ENCODE measurements around the gene SLC8A1. TPM values are rescaled to one million over a fixed set of nuclear protein-coding genes. Genes with fewer than 3 reads are reported as not detected.

Gene SLC8A1
- total RNA-seq, 2 donors from 2014 or later: 3.1 to 22.6 TPM

DNA sequence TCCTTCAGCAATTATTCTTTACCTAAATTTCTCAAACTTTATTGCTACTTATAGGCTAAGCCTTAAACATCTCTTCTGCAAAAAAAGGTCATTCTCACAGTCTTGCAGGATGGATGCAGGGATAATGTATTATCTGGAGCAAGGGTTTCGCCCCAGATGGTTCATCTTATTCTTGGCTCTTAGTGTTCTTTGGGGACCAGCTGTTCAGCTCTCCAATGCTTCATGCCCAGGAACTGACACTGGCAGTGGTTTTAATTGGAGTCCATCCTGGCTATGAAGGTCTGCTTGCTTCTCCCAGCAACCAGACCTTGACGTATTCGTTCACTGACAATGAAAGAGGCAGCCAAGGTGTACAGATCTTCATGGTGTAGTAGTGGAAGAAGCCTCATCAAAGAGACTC lies 331.9 kb downstream of the SLC8A1 start:
- no peak for ATAC-seq
- no peak for DNase-seq
- intact Hi-C loops (cut with DNase I, micrococcal nuclease): no loop called here

DNA sequence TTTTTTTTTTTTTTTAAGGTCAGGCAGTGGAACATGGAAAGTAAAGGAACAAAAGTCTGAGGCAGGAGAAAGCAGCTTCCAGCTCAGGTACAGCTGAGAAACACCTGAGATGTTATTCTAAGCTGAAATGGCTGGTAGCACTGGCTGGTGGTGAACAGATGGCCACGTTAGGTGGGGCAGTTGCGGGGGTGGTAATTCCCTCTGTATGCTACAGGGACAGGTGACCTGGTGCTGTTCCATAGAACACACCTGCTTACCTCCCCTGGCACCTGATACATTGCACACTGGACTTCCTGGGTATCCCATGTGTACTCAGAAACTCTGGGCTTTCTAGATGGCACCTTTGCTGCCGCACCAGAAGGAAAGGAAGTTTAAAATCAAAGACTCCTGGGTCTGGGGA lies 333.3 kb downstream of the SLC8A1 start:
- ATAC-seq: peak; percentile 79
- peak in 1 of 2 donors; percentile 18 for DNase-seq
- intact Hi-C loops (cut with DNase I, micrococcal nuclease): no loop called here

DNA sequence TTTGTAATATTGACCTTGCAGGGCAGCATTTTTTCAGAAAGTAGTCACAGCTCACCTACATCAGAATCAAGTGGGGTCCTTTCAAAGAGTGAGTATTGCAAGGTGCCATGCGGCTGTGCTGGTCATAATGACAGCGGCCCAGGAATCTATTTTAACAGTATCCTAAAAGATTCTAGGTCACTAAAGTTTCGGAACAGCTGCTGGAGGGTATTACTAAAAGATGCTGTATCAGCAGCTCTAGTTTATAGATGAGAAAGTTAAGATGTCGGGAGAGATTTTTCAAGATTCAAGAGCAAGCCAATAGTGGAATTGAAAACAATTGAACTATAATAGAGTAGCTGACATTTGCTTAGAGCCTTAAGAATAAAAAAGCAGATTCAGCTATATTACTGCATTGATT lies 336.0 kb downstream of the SLC8A1 start:
- intact Hi-C loops (cut with DNase I, micrococcal nuclease): no loop called here
- ATAC-seq (no peak), DNase-seq (no peak)

DNA sequence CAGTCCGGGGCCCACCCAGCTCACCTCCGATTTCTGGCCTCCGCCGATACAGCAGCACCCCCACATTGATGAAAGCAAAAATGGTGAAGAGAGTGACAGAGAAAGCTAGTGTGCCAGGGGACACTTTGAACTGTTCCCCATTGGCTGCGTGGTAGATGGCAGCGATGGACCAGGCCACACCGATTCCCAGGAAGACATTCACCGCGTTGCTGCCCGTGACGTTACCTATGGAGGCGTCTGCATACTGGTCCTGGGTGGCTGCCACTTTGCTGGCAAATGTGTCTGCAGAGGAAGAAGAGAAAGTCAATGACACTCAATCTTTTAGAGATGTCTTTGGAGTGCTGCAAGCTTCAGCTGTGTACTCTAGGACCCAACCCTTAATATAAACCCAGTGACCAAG lies 336.5 kb downstream of the SLC8A1 start:
- no peak for DNase-seq
- ATAC-seq: no peak
- intact Hi-C loops (cut with DNase I, micrococcal nuclease): no loop called here

DNA sequence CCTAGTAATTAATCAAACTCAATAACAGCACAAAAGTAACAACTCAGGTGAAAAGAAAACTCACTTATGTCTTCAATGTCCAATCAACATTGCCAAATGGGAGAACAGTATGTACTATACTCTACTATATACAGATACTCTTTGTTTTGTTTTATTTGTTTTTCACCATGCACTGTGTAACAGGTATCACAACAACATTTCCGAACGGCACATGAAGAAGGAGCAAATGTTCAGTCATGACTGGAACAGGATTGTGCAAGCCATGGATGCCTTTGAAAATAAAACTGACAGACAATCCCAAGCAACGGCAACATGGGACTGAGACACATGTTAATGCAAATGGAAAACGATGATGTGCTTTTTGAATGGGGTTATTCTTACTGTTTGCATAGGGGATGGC lies 337.9 kb downstream of the SLC8A1 start:
- no peak for ATAC-seq
- intact Hi-C loops (cut with DNase I, micrococcal nuclease): no loop called here
- no peak for DNase-seq

DNA sequence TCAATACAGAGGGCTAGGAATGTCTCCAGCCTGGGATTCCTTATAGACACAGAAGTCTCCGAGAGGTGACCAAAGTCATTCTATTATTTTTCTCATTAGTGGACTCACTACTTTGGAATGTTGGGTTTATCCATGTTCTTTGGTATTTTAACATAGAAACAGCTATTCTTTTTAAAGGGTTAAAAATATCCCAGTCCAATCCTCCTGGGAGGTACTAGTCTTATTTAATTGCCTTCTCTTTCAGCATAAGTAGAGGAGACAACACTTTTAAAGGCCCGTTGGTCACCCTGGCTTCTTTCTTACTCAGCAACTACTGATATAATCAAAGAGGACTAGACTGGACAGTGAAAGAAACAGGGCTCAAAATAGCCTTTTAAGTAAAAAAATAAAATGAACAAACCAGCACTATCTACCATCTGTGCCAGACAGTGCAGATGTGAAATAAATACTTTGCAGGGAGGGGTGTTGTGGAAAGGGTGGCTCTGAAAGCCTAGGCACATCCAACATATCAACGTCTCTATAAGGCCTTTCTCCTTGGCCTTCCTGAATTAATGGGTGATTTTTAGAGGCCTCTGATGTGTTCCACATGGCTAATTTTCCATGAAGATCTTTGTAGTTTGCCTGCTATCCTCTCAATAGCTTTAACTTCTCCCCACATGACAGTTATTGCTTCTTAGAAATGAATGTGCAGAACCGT lies 338.5 kb downstream of the SLC8A1 start:
- intact Hi-C loops (cut with DNase I, micrococcal nuclease): no loop called here
- ATAC-seq (no peak), DNase-seq (no peak)

DNA sequence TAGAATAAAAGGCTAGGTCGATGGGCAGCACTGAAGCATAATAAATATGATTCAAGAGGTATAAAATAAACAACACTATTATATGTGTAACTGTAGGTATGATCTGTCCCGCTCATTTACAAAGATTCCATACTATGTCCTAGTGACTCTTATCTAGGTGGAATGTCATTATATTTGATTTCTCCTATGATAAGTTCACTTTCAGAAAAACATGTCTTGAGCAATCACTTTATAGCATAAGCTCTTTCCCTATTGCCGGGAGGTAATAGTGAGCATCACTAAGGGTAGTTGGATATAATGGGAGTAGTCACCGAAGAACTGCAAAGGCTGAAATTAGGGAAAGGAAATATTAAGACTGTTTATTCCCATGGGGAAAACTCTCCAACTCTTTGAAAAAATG lies 342.5 kb downstream of the SLC8A1 start:
- ATAC-seq (no peak), DNase-seq (no peak)
- intact Hi-C loops (cut with DNase I, micrococcal nuclease): no loop called here

DNA sequence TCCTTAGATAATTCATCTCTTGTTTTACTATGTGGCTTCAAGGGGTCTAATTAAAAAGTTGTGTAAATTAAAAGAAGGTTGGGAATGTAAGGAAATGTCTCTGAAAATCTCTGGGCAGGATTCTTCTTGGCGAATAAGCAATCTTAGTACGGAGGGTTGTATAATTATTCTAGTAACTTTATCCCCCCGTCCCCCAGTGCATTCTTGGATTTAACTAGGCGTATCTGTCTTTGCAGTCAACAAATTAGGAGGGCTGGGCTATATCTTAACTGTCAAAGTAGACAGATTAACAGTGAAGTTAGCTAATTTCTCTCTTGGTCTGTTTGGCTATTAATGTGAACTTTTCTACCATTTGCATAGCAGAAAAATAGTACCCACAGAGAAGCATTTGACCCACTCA lies 343.0 kb downstream of the SLC8A1 start:
- ATAC-seq (no peak), DNase-seq (no peak)
- intact Hi-C loops (cut with DNase I, micrococcal nuclease): no loop called here

DNA sequence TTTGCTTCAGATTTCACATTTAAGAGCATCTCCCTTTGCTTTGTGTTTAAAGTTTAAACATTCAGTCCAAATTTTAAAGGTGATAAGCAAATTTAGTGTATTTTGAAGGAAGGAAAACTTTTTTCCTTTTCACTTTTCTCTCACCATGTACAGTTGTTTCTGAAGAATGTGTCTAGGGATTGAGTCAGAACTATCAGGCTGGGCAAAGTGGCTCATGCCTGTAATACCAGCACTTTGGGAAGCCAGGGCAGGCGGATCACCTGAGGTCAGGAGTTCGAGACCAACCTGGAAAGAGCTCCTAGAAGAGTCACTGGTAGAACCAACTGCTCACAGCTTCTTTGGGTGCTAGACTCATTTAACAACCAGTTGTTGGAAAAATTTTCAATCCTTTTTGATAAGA lies 345.8 kb downstream of the SLC8A1 start:
- ATAC-seq: no peak
- intact Hi-C loops (cut with DNase I, micrococcal nuclease): no loop called here
- no peak for DNase-seq

DNA sequence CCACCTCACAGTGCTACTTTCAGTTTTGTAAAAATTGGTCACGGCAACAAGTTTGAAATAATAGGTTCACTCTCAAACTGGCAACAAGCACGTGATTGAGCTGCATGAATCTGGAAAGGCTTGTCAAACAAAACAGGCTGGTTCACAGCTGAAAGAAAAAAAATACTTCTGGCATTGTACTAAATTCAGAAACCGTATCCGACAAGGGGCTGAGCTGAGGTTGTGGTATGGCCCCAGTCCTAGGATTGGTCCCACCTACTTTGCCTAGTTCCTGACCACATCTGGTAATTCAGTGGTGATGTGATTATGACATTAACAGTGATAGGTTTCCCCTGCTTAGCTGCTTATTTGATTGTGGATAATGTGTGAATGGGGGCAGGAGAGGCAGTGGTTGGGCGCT lies 346.3 kb downstream of the SLC8A1 start:
- DNase-seq: no peak
- no peak for ATAC-seq
- intact Hi-C loops (cut with DNase I, micrococcal nuclease): no loop called here

DNA sequence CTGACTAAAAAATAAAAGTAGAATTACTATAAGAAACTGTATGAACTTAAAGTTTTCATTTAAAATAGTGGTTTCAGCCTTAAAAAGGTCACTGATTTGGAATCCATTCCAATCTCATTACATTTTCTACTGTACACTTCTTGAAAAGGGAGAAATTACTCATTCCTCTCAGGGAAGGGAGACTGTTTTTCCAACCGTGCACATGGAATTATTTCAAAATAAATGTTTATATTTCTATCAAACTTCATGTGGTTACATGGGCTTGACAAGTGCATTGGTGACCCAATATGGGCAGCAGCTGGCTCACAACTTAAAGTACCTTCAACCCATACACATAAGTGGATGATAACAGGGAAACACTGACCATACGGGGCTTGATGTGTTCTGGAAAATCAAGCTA lies 348.3 kb downstream of the SLC8A1 start:
- intact Hi-C loops (cut with DNase I, micrococcal nuclease): no loop called here
- no peak for ATAC-seq
- no peak for DNase-seq

DNA sequence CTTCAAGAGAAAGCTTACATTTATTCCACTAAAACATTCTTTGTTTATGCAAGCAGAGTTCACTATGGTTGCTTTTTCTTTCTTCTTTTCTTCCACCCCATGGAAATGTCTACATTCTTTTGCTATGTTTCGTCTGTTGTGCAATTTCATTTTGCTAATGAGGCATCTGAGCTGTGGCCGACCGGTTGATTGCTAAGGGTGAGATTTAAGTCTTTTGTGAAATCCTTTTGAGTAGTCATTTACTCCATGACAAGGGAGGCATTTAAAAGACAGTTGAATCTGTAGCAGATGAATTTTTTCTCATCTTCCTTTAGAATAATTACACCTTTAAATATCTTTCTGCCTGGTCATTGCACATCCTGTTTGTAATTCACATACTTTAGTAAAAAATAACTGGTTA lies 348.7 kb downstream of the SLC8A1 start:
- intact Hi-C loops (cut with DNase I, micrococcal nuclease): no loop called here
- ATAC-seq (no peak), DNase-seq (no peak)

DNA sequence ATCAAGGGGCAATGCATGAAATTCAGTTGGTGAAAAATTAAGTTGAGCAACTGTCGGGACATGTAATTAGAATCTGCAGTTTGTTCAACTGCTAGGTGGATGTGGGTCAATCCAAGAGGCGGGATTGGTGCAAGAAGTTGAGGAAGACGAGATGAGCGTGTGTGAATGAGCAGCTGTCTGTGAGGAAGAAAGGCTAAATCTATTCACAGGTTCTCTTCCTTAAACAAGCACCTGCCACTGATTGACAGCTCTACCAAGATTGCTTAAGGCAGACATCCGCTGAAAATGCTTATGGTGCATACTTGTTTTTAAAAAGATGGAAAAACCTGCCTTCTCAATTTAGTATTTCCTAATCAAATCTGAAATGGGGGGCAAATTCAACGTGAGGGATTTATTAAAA lies 349.4 kb downstream of the SLC8A1 start:
- intact Hi-C loops (cut with DNase I, micrococcal nuclease): no loop called here
- ATAC-seq (no peak), DNase-seq (no peak)

DNA sequence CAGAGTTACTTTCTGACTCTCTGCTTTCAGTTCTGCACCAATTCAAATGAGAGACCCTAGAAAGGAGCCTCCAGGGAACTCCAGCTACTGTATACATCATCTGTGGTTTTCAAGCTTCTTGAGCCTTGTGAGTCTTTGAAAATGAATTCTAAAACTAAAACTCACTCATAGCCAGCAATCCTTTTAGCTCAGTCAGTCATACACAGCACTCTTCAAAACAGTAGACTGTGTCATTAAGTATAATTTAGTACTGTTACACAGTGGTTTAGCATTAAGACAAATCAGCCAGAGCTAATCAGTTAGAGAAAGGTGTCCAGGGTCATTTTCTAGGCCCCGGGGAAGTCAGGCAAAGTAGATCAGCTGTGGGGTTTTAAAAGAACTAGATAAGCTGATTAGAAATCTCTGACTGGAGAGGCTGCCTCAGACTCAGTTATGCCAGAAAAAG lies 350.7 kb downstream of the SLC8A1 start:
- intact Hi-C loops (cut with DNase I, micrococcal nuclease): no loop called here
- ATAC-seq (no peak), DNase-seq (no peak)

DNA sequence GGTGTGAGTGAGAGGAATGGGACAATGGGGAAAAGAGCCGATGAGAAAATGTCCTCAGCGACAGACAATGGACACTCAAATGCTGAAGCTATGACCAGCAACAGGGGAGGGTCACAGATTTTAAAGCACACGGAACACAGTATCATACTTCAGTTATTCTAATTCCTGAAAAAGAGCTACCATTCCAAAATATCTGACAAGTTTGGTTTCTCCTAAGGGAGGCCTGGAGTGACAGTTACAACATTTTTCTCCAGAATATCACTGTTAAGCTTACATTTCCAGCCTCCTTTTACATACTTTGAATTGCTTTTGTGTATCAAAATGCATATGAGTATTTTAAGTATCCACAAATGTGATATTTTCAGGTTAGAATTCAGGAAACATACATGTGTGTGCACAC lies 351.2 kb downstream of the SLC8A1 start:
- intact Hi-C loops (cut with DNase I, micrococcal nuclease): no loop called here
- no peak for DNase-seq
- ATAC-seq: no peak

DNA sequence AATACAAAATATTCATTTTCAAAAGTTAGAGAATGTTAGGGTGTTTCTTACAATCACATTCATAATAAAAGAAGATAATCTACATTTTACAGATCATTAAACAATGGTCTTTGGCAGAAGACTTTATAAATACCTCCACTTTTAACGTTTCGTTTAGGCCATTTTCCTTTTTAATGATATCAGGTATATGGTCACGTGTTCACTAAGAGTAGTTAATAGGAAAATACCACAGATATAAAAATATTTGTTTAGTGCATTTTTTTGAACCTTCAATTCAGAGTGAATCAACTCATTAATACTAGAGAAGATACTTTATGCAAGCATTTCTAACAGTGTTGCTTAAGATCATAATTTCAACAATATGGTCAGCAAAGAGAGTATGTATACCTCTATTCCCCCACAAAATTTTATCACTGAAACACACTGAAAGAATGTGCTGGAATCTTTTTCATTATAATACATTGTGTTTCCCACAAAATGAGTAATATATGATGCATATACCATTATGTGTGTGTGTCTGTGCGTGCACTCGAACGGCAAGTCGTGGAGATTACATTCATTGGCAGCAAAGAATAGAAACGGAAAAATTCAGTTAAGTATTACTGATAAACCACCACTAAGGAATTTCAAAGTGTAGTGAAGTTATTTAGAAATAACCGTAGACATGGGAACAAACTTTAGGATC lies 353.0 kb downstream of the SLC8A1 start:
- intact Hi-C loops (cut with DNase I, micrococcal nuclease): no loop called here
- no peak for ATAC-seq
- no peak for DNase-seq

DNA sequence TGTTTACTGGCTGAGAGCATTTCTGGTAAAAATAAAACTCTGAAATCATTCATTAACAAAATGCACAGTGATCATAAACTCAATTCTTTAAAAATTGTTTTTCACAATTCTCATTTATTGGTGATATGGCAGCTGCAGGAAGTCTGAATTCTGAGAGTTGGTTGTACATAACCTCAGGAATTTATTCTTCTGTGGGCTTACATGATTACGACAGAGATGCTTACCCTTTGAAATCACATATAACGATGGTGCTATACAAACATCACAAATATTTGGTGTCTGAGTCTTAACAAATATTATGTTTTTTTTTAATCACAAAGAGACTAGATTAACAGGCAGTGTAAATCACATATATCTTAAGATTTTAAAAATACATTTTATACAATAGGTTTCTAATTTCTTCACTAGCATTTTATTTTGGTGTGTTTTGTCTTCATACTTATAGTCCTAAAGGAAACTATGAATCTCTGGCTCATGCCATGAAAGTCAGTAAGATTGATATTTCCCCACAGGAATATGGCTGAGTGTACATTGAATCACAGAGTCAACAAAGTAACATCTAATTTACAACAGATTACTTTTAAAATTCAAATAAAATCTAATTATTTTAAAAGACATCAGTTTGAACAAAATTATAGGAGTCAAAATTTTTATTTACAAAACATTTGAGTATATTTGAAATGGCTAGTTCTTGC lies 354.1 kb downstream of the SLC8A1 start:
- intact Hi-C loops (cut with DNase I, micrococcal nuclease): no loop called here
- DNase-seq: no peak
- ATAC-seq: no peak

DNA sequence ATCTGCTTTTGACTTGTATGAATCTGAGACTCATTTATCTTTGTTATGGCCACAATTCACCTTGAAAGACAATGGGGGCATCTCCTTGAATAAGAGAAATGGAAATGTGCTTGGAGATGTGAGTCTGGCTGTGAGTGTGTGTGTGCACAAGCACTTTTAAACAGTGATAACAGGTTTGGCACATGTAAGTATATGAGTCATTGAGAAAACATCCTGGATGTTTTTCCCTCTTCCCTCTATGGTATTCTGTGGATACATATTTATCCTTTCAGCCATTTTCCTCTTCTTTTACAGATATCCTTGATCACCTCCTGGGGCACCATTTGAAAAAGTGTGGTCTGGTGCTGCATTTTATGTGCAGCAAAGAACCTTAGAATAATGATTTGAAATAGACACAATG lies 355.5 kb downstream of the SLC8A1 start:
- intact Hi-C loops (cut with DNase I, micrococcal nuclease): no loop called here
- DNase-seq (no peak), ATAC-seq (peak; percentile 55)

DNA sequence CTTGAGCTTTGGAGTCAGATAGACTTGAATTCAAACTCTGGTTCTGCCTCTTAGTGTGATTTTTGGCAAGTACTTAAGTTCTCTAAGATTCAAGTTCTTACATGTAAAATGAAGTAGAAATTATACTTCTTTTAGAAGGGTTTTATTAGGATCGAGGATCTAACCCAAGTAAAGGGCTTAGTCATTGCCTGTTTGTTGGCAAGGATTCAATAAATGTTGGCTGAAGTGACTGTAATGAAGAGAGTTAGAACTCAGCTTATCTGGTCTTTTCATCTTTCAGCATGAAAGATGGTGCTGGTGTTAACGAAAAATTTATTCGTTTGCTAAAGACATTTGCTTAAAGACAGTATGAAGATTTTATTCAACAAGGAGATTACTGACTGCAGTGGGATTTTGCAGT lies 356.9 kb downstream of the SLC8A1 start:
- ATAC-seq (no peak), DNase-seq (no peak)
- intact Hi-C loops (cut with DNase I, micrococcal nuclease): no loop called here

DNA sequence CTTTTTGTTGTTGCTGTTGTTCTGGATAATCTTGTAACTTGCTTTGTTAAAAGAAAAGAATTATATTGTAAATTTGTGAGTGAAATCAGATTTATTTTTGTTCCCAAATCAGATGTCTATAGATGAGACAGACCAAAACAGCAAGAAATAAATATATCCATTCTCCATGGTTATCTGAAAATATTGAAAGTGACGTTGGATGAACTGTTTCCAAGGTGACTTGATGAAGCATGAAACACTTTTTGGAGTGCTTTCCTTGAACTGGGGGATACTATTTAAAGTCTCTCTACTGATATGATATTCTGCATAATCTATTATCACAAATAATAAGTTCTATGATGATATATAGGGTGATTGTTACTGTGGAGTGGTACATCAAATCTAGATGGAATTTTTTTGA lies 357.4 kb downstream of the SLC8A1 start:
- ATAC-seq (no peak), DNase-seq (no peak)
- intact Hi-C loops (cut with DNase I, micrococcal nuclease): no loop called here

Data from left colon (tissue), 2 donors.